Endothelial cell (in vitro differentiated cells): ENCODE measurements around the gene HRG. TPM values are rescaled to one million over a fixed set of nuclear protein-coding genes. Genes with fewer than 3 reads are reported as not detected.

ENCODE experiments used
- DNase-seq: peaks from one replicate; pipeline ENCODE4 v3.0.0; 2021; ENCODE audit warnings: low spot score
- H3K27ac Mint-ChIP-seq: one replicate; pipeline ENCODE4 v1.8.0; 2021; ENCODE audit warnings: mixed read lengths, inconsistent platforms; ENCODE audit not compliant: unreplicated experiment
- H3K27me3 Mint-ChIP-seq: one replicate; pipeline ENCODE4 v1.8.0; 2021; ENCODE audit warnings: mild to moderate bottlenecking, moderate library complexity, mixed read lengths, inconsistent platforms; ENCODE audit not compliant: unreplicated experiment
- H3K36me3 Mint-ChIP-seq: one replicate; pipeline ENCODE4 v1.8.0; 2021; ENCODE audit warnings: mild to moderate bottlenecking, low read depth, mixed read lengths, inconsistent platforms; ENCODE audit not compliant: unreplicated experiment
- H3K4me1 Mint-ChIP-seq: one replicate; pipeline ENCODE4 v1.8.0; 2021; ENCODE audit warnings: mild to moderate bottlenecking, mixed read lengths, inconsistent platforms; ENCODE audit not compliant: unreplicated experiment
- H3K4me3 Mint-ChIP-seq: one replicate; pipeline ENCODE4 v1.8.0; 2021; ENCODE audit warnings: mild to moderate bottlenecking, mixed read lengths, inconsistent platforms; ENCODE audit not compliant: unreplicated experiment
- H3K9me3 Mint-ChIP-seq: one replicate; pipeline ENCODE4 v1.8.0; 2021; ENCODE audit warnings: mixed read lengths, inconsistent platforms; ENCODE audit not compliant: unreplicated experiment
- CTCF ChIP-seq: fragments of 200-600 bp; sonication (generic); IDR thresholded peaks from one replicate; pipeline ENCODE4 v1.5.0; 2021; ENCODE audit warnings: antibody characterized with exemption; ENCODE audit not compliant: unreplicated experiment
- total RNA-seq: library from RNA; stranded (reverse); fragmentation: NEBNext Ultra II Directional; extraction: Animal tissue kit (Norgen Biotek cat#: 25700); gene quantifications from one replicate; pipeline ENCODE4 v1.2.1, GENCODE V29; 2021; ENCODE audit not compliant: unreplicated experiment

Gene HRG
- total RNA-seq, 1 donor from 2014 or later, result not detected

- peaks cover 20% of the 10 kb centered on the region for H3K4me1 Mint-ChIP-seq
- H3K9me3 Mint-ChIP-seq, result no peaks in the 10 kb centered on the region
- no peaks in the 10 kb centered on the region for H3K36me3 Mint-ChIP-seq
- no peak for DNase-seq
- no peak overlapping the region for H3K4me3 Mint-ChIP-seq
- H3K27ac Mint-ChIP-seq, result no peak overlapping the region
- no peak for TF ChIP-seq CTCF
- peaks cover 1% of the 10 kb centered on the region for H3K27me3 Mint-ChIP-seq
Measured at GRCh38 chr3:186648851-186649250, 17.0 kb upstream of the HRG start.

DNA sequence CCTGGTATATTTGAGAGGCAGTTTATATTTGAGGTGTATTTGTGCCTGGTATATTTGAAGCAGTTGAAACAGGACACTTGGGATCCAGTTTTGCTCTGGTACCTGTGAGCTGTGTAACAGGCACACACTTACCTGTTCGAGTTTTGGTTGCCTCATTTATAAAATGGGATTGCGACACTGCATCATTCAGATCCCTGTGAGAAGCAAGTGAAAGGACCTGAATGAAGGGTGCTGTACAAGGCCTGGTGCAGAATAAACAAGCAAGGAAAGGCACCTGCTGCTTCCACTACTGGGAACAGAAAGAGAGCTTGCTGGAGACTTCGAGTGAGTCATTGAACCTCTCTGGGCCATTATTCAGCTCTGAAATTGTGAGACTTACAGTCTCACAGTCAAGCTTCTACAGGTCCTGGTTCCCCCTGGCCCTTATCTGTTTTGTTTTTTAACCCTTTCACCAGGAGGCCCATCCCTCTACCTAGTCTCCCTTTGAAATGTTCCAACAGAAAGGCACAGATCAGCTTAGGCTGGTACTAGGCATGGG lies 14.1 kb upstream of the HRG start:
- no peak for TF ChIP-seq CTCF
- H3K4me1 Mint-ChIP-seq, result peaks cover 20% of the 10 kb centered on the region
- H3K36me3 Mint-ChIP-seq, result no peaks in the 10 kb centered on the region
- H3K9me3 Mint-ChIP-seq, result no peaks in the 10 kb centered on the region
- no peak overlapping the region for H3K4me3 Mint-ChIP-seq
- no peaks in the 10 kb centered on the region for H3K27me3 Mint-ChIP-seq
- H3K27ac Mint-ChIP-seq, result no peak overlapping the region
- no peak for DNase-seq

DNA sequence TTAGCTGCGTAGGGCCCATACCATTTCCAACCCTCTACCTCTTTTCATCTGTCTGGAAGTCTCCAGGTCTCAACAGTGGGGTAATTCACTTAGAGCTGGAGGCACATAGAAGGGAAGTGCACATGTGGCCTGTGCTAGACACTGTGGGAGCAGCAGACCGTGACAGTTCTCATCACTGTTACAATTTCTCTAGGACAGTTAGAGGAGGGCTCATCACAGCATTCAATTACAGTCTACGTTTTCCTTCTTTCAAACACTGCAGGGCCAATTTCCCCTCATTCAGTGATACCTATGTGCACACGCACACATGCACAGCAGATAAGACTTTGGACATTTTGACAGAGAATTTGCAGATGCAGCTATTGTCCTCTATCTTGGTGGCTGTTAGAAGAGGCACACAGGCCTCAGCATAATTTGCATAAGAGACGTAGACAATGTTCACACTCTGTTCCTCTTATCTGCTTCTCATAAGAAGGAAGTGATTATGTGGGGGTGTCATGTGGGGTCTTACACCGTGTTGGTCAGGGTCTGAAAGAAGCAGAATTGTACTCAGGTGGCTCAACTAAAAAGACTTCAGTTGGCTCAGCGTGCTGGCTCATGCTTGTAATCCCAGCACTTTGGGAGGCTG lies 12.6 kb upstream of the HRG start:
- no peaks in the 10 kb centered on the region for H3K27me3 Mint-ChIP-seq
- DNase-seq, result no peak
- H3K27ac Mint-ChIP-seq, result no peak overlapping the region
- TF ChIP-seq CTCF, result no peak
- H3K9me3 Mint-ChIP-seq, result no peaks in the 10 kb centered on the region
- no peaks in the 10 kb centered on the region for H3K36me3 Mint-ChIP-seq
- peaks cover 20% of the 10 kb centered on the region for H3K4me1 Mint-ChIP-seq
- H3K4me3 Mint-ChIP-seq, result no peak overlapping the region

DNA sequence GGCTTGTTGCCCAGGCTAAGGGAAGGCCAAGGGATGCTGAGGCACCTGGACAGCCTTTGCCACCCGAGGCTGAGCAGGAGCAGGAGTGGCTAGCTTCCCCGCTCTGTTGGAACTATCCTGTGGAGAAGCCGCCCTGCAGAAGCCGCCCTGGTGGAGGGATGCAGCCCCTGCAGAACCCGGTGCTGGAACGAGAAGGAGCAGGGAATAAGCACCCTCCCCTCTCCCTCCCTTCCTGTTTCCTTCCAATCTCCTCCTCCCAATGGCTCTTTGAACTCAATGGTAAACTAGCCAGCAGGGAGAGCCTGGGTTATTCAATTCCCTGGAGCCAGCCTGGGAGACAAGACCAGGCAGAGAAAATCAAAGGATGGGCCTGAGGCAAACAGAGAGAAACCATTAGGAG lies 11.8 kb upstream of the HRG start:
- no peaks in the 10 kb centered on the region for H3K36me3 Mint-ChIP-seq
- TF ChIP-seq CTCF, result no peak
- DNase-seq, result no peak
- H3K4me1 Mint-ChIP-seq, result peaks cover 20% of the 10 kb centered on the region
- no peak overlapping the region for H3K4me3 Mint-ChIP-seq
- H3K27ac Mint-ChIP-seq, result no peak overlapping the region
- peaks cover 3% of the 10 kb centered on the region for H3K27me3 Mint-ChIP-seq
- H3K9me3 Mint-ChIP-seq, result no peaks in the 10 kb centered on the region

DNA sequence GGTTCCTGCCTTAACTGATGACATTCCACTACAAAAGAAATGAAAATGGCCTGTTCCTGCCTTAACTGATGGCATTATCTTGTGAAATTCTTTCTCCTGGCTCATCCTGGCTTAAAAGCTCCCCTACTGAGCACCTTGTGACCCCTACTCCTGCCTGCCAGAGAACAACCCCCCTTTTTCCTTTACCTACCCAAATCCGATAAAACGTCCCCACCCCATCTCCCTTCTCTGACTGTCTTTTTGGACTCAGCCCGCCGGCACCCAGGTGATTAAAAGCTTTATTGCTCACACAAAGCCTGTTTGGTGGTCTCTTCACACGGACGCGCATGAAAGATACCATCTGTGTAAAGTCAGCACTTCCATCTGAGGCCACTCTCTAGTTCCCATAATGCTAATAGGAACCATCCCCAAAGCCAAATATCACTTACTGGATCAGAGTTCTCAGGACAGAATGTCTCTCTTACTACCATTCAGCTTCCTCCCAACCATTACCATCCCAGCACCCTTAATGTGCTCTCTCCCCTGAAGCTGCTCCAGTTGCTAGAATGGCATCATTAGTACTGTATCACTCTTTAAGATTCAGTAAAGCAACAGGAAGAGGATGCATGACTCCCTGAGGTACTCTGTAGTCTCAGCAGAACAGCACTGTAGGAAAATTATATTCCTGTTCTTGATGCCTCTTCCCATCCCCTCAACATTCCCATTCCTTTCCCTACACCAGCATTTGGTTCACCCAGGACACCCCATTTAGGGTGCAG lies 2.3 kb upstream of the HRG start:
- no peak for DNase-seq
- Mint-ChIP-seq H3K4me1 (peaks cover 23% of the 10 kb centered on the region), H3K27me3 (peaks cover 12% of the 10 kb centered on the region), H3K9me3 (no peaks in the 10 kb centered on the region), H3K27ac (no peak overlapping the region), H3K36me3 (no peaks in the 10 kb centered on the region), H3K4me3 (no peak overlapping the region)
- no peak for TF ChIP-seq CTCF
